D721Med (cell line): ENCODE data around the gene AKAP8.
"Not testable (repeated sequence)": the region's sequence is repeated elsewhere in the genome, so short reads cannot be mapped to it uniquely, and the experiment has no call there.

Source experiments
- DNase-seq: peaks from one replicate; pipeline ENCODE4 v3.0.0; 2011; ENCODE audit warnings: low spot score; ENCODE audit not compliant: insufficient read length
- FAIRE-seq: peaks from 2 replicates; lab custom pipeline; 2011; peaks lifted over from hg19 to GRCh38; lab: Jason Lieb, UNC
- TF ChIP-seq, protein P1 (sequence below): IDR thresholded peaks from 2 replicates; pipeline ENCODE4 v1.5.1; 2012; ENCODE audit warnings: mild to moderate bottlenecking, control low read depth; ENCODE audit not compliant: insufficient read depth; ENCODE audit errors: missing control alignments

The AKAP8 gene

DNA sequence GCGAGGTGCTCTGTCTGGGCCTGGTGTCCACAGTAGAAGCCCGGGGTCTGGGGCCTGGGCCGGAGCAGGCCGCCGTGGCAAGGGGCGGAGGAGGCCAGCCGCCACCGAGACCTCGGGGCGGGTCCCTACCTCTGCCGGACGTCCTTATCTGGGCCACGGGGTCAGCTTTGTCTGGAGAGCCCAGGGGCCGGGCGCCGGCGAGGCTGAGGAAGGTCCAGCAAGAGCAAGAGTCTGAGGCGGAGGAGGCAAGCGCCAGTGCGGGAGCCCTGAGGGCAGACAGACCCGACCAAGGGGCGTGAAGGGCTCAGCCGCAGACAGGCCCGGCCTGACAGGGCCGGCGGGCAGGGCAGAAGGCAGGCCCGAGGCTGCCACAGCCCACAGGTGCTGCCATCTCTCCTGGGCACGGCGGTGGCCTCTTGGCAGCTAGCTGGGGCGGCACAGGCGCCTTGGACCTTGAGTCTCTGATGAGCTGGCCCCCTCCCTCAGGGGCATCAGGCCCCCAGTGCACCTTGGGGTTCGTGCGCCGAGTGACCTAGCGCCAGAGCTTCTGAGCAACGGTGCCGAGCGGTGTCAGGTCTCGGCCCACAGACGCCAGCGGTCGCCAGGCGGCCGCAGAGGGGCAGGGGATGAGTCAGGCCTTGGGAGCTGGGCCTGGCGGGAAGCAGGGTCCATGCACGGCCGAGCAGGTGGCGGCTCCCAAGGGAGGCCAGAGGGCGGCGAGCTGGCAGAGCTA is 19.1 kb upstream of the AKAP8 start:
- TF ChIP-seq, protein P1, sequence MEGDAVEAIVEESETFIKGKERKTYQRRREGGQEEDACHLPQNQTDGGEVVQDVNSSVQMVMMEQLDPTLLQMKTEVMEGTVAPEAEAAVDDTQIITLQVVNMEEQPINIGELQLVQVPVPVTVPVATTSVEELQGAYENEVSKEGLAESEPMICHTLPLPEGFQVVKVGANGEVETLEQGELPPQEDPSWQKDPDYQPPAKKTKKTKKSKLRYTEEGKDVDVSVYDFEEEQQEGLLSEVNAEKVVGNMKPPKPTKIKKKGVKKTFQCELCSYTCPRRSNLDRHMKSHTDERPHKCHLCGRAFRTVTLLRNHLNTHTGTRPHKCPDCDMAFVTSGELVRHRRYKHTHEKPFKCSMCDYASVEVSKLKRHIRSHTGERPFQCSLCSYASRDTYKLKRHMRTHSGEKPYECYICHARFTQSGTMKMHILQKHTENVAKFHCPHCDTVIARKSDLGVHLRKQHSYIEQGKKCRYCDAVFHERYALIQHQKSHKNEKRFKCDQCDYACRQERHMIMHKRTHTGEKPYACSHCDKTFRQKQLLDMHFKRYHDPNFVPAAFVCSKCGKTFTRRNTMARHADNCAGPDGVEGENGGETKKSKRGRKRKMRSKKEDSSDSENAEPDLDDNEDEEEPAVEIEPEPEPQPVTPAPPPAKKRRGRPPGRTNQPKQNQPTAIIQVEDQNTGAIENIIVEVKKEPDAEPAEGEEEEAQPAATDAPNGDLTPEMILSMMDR = no peak
- DNase-seq = no peak
- no peak for FAIRE-seq

DNA sequence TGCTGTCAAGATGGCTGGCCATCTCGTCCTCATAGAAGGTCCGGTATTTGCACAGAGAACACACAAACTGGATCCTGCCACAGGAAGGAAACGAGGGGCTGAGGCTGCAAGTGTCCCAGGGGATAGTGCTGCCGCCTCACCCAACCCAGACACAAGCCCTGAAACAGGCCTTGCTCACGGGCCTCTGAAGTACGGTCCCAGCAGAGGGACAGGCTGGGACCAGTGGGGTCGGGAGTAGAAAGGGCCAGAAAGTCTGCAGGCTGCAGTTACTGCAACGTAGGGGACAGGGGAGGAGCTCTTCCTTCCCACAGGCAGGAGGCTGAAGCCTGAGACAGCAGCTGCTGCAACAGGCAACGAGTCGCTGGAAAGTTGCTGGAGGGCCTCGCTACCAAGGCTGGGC is 18.2 kb upstream of the AKAP8 start:
- FAIRE-seq (no peak), DNase-seq (no peak)
- TF ChIP-seq, protein P1 = no peak

DNA sequence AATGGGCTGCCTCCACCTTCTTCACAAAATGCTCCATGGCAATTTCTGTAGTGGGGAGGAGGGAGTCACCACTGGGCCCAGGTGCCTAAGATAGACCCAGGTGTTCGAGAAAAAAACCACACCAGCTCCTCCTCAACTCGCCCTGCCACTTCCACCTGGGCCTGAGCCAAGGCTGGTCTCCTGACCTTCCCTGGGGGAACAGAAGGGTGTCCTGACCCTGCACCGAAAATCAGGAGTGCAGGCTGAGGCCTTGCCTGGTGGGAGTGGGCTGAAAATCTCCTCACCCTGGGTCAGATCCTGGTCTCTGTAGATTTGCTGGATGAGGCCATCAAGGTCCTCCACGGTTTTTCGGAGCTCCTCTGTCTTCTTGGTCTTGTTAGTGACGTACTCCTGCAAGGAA is 17.6 kb upstream of the AKAP8 start:
- DNase-seq (no peak), FAIRE-seq (no peak)
- TF ChIP-seq, protein P1 = no peak

DNA sequence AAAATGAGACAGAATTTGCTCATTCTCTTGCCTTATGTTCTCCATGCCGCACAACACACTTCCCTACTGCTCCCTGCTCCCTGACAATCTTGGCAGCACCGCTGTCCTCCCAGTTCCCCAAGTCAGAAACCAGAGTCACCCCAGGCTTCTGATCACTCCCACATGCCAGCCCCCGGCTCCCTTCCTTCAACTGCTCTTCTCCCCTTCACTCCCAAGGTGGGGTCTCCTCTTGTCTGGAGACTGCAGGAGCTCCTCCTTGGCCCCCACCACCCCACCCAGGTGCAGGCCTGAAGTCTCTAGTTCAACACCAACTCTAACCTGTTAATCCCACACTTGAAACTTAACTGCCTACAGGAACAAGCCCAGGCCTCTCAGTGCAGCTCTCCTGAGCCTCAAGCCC is 16.8 kb upstream of the AKAP8 start:
- TF ChIP-seq, protein P1 = no peak
- no peak for FAIRE-seq
- no peak for DNase-seq

DNA sequence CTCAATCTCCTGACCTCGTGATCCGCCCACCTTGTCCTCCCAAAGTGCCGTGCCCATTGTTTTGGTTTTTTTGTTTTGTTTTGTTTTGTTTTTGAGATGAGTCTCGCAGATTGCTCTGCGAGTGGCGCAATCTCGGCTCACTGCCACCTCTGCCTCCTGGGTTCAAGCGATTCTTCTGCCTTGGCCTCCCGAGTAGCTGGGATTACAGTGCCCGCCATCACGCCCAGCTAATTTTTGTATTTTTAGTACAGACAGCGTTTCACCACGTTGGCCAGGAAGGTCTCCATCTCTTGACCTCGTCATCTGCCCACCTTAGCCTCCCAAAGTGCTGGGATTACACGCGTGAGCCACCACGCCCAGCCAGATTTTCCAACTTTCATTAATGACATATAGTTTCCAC is 15.7 kb upstream of the AKAP8 start:
- not testable (repeated sequence) for DNase-seq

DNA sequence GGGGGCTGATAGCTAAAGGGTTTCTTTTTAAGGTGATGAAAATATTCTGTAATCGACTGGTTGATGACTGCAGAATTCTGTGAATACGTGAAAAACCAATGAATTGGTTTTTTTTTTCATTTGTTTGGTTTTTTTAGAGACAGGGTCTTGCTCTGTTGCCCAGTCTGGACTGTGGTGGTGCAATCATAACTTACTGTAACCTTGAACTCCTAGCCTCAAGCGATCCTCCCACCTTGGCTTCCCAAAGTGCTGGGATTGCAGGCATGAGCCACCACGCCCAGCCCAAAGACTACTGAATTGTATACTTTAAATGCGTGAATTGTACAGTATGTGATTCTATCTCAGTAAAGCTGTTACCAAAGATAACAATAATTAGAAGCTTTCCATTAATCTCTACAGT is 14.8 kb upstream of the AKAP8 start:
- DNase-seq (no peak), FAIRE-seq (no peak)
- TF ChIP-seq, protein P1 = no peak

More for the DNA sequence above, 15.7 kb upstream of the AKAP8 start:
- not testable (repeated sequence) for FAIRE-seq

DNA sequence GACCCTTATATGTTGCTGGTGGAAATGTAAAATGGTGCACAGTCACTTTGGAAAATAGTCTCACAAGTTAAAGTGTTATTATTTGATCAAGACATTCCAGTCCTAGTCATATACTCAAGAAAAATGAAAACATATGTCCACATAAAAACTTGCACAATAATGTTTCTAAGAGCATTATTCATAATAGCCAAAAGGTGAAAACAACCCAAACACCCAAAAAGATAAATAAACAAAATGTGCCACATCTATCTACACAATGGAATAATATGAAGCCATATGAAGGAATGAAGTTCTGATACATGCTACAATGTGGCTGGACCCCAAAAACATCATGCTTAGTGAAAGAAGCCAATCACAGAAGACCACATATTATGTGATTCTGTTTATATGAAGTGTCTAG is 14.4 kb upstream of the AKAP8 start:
- TF ChIP-seq, protein P1 = no peak
- DNase-seq (no peak), FAIRE-seq (no peak)
